Panc1 (cell line): Measurements from ENCODE around the gene COMMD4.

Experiments
- POLR2AphosphoS5 ChIP-seq: IDR thresholded peaks from 2 replicates; pipeline ENCODE4 v1.6.1; 2012; ENCODE audit warnings: mild to moderate bottlenecking, low read depth, low read length, moderate library complexity
- SIN3A ChIP-seq: IDR thresholded peaks from 2 replicates; pipeline ENCODE4 v1.6.1; 2012; ENCODE audit warnings: low read depth, mild to moderate bottlenecking, low read length, moderate library complexity, borderline replicate concordance; ENCODE audit not compliant: insufficient read depth
- TCF7L2 ChIP-seq: IDR thresholded peaks from 2 replicates; pipeline ENCODE4 v1.6.1; 2011; ENCODE audit warnings: mild to moderate bottlenecking, low read depth, low read length, inconsistent platforms
- TF ChIP-seq, protein P1 (sequence below): fragments of 450-650 bp; IDR thresholded peaks from 2 replicates; pipeline ENCODE4 v1.5.1; 2017; ENCODE audit warnings: mild to moderate bottlenecking
- TF ChIP-seq, protein P2 (sequence below), 2 experiments: IDR thresholded peaks; 2 replicates each; pipeline ENCODE4 v1.6.1; 2011 to 2012; ENCODE audit warnings: low read depth in 2 of 2, control low read depth in 1 of 2, low read length in 1 of 2, mild to moderate bottlenecking in 1 of 2, moderate library complexity in 1 of 2; ENCODE audit not compliant: insufficient read depth in 1 of 2

DNA sequence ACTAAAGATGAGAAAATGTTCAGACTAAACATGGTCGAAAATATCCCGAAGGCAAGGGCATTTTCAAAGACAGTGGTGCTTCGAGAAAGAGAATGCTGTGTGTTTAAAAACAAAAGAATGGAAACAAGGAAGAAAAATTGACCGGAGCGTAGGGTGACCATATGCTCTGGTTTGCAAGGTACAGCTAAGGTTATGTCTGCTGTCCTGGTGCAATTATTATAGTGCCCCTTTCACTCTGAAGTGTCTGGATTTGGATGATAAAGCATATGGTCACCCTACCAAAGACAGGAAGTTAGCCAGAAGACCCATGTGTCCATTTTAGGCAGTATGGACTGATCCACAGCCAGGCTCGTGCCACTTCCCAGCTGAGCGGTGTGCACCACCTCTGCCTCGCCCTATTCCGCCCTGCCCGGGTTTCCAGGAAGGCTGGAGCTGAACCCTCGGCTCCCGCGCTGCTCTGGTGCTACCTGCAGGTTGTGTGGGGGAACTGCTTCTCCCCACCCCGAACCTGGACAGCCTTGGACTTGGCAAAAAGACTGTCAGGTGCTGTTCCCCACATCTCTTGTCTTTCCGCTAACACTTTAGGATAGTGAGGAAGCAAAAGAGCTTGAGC is 28.0 kb upstream of the COMMD4 start:
- TF ChIP-seq, protein P1, sequence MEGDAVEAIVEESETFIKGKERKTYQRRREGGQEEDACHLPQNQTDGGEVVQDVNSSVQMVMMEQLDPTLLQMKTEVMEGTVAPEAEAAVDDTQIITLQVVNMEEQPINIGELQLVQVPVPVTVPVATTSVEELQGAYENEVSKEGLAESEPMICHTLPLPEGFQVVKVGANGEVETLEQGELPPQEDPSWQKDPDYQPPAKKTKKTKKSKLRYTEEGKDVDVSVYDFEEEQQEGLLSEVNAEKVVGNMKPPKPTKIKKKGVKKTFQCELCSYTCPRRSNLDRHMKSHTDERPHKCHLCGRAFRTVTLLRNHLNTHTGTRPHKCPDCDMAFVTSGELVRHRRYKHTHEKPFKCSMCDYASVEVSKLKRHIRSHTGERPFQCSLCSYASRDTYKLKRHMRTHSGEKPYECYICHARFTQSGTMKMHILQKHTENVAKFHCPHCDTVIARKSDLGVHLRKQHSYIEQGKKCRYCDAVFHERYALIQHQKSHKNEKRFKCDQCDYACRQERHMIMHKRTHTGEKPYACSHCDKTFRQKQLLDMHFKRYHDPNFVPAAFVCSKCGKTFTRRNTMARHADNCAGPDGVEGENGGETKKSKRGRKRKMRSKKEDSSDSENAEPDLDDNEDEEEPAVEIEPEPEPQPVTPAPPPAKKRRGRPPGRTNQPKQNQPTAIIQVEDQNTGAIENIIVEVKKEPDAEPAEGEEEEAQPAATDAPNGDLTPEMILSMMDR = peak; percentile 87
- TF ChIP-seq POLR2AphosphoS5 = no peak
- TF ChIP-seq, protein P2, sequence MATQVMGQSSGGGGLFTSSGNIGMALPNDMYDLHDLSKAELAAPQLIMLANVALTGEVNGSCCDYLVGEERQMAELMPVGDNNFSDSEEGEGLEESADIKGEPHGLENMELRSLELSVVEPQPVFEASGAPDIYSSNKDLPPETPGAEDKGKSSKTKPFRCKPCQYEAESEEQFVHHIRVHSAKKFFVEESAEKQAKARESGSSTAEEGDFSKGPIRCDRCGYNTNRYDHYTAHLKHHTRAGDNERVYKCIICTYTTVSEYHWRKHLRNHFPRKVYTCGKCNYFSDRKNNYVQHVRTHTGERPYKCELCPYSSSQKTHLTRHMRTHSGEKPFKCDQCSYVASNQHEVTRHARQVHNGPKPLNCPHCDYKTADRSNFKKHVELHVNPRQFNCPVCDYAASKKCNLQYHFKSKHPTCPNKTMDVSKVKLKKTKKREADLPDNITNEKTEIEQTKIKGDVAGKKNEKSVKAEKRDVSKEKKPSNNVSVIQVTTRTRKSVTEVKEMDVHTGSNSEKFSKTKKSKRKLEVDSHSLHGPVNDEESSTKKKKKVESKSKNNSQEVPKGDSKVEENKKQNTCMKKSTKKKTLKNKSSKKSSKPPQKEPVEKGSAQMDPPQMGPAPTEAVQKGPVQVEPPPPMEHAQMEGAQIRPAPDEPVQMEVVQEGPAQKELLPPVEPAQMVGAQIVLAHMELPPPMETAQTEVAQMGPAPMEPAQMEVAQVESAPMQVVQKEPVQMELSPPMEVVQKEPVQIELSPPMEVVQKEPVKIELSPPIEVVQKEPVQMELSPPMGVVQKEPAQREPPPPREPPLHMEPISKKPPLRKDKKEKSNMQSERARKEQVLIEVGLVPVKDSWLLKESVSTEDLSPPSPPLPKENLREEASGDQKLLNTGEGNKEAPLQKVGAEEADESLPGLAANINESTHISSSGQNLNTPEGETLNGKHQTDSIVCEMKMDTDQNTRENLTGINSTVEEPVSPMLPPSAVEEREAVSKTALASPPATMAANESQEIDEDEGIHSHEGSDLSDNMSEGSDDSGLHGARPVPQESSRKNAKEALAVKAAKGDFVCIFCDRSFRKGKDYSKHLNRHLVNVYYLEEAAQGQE (IDR thresholded peaks at IDR 0.05; ENCODE audit: insufficient read depth in 1 of 2, low read depth in 2 of 2, low read length in 1 of 2) = no peak
- no peak for TF ChIP-seq SIN3A
- no peak for TF ChIP-seq TCF7L2
